NCI-H446 (cell line): Measurements from ENCODE around the gene STK31.
"Not testable (repeated sequence)": the region's sequence is repeated elsewhere in the genome, so short reads cannot be mapped to it uniquely, and the experiment has no call there.

Experiments used
- DNase-seq, 2 experiments: peaks; one replicate each; lab custom pipeline; 2025; lab: John Stamatoyannopoulos, UW

The STK31 gene

DNA sequence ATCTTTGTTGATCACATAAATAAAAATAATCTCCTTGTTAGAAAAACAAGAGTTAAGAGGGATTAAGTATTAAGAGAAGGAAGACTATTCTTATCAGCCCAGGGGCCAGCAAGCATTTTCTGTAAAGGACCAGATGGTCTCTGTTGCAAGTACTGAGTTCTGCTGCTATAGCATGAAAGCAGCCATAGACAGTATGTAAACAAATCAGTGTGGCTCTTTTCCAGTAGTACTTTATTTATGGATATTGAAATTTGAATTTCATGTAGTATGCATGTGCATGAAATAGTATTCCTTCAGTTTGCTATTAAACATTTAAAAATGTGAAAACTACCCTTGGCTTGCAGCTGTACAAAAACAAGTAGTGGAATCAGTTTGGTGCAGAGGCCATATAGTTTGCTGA lies 81.7 kb downstream of the STK31 start:
- no peak for DNase-seq

GRCh38 chr7:23802720-23803397 lies 92.8 kb downstream of the STK31 start:
- DNase-seq: no peak

- DNase-seq: no peak
Measured at GRCh38 chr7:23804707-23805106, 94.7 kb downstream of the STK31 start.

DNA sequence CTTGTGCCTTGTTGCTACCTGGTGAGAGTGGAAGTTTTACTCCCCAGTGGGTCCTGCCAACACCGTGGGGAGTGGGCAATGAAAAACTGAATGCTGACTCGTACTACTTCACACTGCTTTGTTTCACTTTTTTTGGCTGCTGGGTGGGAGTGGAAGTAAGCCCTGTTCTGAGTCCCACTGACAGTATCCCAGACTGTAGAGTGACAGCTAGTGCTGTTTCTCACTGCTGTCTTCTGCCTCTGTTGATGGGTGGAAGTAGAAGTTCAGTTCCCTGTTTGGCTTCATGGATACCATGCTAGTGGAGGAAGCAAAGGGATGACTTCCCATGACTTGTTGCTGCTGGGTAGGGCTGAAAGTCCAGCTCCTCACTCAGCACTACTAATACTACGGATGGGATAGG lies 98.4 kb downstream of the STK31 start:
- DNase-seq: no peak

DNA sequence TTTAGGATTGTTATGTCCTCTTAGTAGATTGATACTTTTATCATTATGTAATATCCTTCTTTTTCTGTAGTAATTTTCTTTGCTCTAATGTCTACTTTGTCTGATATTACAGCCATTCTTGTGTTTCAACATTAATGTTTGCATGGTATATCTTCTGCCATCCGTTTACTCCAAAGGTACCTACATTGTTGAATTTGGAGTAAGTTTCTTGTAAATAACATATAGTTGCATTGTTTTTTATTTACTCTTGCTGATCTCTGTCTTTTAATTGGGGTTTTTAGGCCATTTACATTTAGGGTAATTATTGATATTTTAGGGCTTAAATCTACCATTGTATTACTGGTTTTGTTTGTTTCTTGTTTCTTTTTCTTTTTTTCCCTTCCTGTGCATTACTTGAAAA lies 100.1 kb downstream of the STK31 start:
- DNase-seq: no peak

- no peak for DNase-seq
Measured at GRCh38 chr7:23811540-23811939, 101.5 kb downstream of the STK31 start.

- not testable (repeated sequence) for DNase-seq
Measured at GRCh38 chr7:23828125-23828524, 118.1 kb downstream of the STK31 start.

DNA sequence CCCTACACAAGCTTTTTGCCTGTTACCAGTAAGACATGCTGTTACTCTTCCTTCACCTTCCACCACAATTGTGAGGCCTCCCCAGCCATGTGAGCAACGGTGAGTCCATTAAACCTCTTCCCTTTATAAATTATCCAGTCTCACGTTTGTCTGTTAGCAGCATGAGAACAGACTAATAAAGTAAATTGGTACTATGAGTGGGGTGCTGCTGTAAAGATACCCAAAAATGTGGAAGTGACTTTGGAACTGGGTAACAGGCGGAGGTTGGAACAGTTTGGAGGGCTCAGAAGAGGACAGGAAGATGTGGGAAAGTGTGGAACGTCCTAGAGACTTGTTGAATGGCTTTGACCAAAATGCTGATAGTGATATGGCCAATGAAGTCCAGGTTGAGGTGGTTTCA lies 122.7 kb downstream of the STK31 start:
- not testable (repeated sequence) for DNase-seq

- no peak for DNase-seq
Measured at GRCh38 chr7:23833405-23833804, 123.4 kb downstream of the STK31 start.

DNA sequence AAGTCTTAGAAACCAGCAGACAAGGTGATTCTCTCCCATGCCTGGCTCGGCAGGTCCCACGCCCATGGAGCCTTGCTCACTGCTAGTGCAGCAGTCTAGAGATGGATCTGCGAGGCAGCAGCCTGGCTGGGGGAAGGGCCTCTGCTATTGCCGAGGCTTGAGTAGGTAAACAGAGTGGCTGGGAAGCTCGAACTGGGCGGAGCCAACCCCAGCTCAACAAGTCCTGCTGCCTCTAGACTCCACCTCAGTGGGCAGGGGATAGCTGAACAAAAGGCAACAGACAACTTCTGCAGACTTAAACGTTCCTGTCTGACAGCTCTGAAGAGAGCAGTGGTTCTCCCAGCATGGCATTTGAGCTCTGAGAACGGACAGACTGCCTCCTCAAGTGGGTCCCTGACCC lies 134.8 kb downstream of the STK31 start:
- not testable (repeated sequence) for DNase-seq

GRCh38 chr7:23852135-23852534 lies 142.1 kb downstream of the STK31 start:
- DNase-seq: no peak

- no peak for DNase-seq
Measured at GRCh38 chr7:23852988-23853387, 143.0 kb downstream of the STK31 start.

DNA sequence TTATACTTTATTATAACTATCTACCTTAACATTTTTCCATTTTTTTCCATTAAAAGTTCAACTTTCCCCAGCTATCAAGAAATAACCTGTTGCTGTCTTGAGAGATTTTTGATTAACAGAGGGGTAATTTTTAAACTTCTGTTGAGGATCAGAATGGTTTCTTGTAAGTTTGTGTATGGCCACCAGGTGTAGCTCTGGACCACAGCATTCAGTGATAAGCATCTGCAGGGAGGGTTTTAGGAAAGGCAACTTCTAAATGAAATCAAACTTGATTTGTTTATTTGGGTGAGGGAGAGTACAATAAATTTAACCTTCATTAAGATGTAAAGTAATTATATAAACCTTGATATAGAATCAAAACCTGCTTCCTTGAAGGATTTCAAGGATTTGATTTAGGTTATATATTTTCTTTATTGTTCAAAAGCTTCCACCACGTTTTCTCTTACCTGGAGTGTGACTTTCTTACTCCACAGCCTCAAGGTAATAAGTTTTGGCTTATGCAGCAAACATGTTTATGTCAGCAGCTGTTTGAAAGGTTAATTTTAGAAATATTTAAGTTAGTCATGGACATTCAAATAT lies 153.3 kb downstream of the STK31 start:
- DNase-seq: no peak

- no peak for DNase-seq
Measured at GRCh38 chr7:23864973-23865372, 155.0 kb downstream of the STK31 start.

DNA sequence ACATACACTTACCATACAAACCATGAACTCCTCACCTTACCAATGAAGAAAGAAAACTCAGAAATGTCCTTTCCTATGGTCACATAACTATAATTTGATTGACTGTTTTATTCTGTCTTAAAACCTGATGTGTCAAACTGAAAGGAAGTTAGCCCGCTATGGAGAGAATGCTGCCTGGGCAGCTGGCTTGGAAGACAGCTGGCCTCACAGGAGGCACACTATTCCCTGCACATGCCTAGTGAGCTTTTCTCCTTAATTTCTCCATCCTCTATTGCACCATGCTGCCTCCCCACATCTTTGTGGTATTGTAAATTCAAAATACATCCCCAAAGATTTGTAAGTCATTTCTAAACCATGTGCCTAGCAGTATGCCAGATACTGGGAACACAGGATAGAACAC lies 163.3 kb downstream of the STK31 start:
- DNase-seq: no peak

DNA sequence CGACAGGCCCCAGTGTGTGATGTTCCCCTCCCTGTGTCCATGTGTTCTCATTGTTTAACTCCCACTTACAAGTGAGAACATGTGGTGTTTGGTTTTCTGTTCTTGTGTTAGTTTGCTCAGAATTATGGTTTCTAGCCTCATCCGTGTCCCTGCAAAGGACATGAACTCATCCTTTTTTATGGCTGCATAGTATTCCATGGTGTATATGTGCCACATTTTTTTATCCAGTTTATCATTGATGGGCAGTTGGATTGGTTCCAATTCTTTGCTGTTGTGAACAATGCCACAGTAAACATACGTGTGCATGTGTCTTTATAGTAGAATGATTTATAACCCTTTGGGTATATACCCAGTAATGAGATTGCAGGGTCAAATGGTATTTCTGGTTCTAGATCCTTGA lies 166.5 kb downstream of the STK31 start:
- not testable (repeated sequence) for DNase-seq
